Measurements from ENCODE around the gene GUCA2B. TPM values are rescaled to one million over a fixed set of nuclear protein-coding genes. Genes with fewer than 3 reads are reported as not detected.

The GUCA2B gene
- total RNA-seq, result not detected

DNA sequence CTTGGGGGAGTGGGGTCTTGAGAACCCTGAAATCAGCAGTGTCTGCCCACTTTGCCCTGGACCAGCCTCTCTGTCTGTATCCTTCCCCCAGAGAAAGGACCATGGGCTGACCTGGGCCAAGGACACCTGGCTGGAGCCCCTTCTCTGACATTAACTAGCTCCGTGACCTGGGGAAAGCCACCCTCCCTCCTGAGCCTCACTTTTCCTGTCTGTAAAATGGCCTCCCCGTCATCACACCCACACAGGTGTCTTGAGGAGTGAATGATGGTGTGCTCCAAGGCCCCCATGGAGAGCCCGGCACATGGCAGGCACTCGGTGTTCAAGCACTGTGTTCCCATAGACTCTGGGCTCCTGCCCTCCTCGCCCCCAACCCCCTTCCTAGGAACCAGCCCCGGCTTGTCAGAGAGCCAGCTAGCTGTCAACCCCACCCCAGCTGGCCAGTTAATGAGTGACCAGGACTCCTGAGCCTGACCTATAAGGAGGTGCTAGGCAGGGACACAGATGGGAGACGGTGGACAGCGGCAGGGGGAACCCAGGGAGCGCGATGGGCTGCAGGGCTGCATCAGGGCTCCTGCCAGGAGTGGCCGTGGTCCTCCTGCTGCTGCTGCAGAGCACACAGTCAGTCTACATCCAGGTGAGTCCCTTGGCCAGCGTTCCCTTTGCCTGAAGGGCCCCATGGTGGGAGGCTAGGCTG lies at the start of gene GUCA2B:
TSS of gene GUCA2B (plus strand) at position 504 of the 694 bp plus-strand sequence. CDS start at position 545, 41 bp downstream.
- DNase-seq, result no peak
- H3K36me3 Mint-ChIP-seq (ENCODE audit: low read depth), result no peaks in the 10 kb centered on the region
- CTCF ChIA-PET, result interaction anchor here (1.1 kb wide), 1 partner anchor 20 kb away, joined by 3 read pairs; no protein-coding TSS in a partner anchor
- peaks cover 6% of the 10 kb centered on the region for H3K4me1 Mint-ChIP-seq (ENCODE audit: low read depth)
- H3K27ac Mint-ChIP-seq, result no peak within 1 kb of the TSS
- H3K4me3 Mint-ChIP-seq, result no peak within 1 kb of the TSS
- intact Hi-C loops (cut with micrococcal nuclease), result no loop called here
- H3K9me3 Mint-ChIP-seq, result no peaks in the 10 kb centered on the region
- H3K27me3 Mint-ChIP-seq (ENCODE audit: low read depth), result no peaks in the 10 kb centered on the region

DNA sequence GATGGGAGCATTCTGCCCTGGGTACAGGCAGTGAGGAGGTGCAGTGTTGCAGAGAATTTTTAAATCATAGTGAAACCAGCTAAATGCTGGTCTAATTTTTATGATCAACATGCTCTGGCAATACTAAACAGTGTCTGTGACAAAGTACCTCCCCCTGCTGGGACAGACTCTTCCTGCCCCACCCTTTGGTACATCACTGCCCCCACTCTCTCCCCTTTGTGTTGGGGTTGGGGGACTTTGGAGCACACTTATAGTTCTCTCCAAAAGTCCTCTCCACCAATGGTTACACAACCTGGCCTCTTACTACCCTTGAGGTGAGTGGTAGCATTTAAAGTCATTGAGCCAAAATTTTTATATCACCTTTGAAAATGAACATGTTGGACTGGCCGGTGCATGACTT lies 48.2 kb upstream of the GUCA2B start:
- Mint-ChIP-seq H3K4me3 (no peak overlapping the region), H3K27ac (no peak overlapping the region), H3K36me3 (ENCODE audit: low read depth) (no peaks in the 10 kb centered on the region), H3K9me3 (peaks cover 4% of the 10 kb centered on the region), H3K4me1 (ENCODE audit: low read depth) (no peaks in the 10 kb centered on the region), H3K27me3 (ENCODE audit: low read depth) (peaks cover 2% of the 10 kb centered on the region)
- CTCF ChIA-PET, result no interaction called here
- intact Hi-C loops (cut with micrococcal nuclease), result no loop called here
- no peak for DNase-seq

DNA sequence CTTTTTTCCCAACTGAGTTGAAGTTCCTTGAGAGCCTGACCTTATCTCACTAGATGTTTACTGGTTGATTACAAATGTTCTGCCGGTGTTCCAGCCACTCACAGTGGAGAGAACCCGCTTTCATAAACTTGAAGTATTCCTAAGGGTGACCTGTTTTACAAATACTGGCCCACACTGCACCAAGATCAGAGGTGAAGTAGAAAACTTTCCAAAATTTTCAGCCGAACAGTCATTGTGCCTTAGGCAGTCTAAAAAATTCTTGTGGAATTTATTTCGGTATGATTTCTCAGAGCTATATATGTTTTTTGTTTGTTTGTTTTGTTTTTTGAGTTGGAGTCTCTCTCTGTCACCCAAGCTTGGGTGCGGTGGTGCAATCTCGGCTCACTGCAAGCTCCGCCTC lies 44.9 kb upstream of the GUCA2B start:
- Mint-ChIP-seq H3K36me3 (ENCODE audit: low read depth) (no peaks in the 10 kb centered on the region), H3K4me3 (no peak overlapping the region), H3K27ac (no peak overlapping the region), H3K9me3 (no peaks in the 10 kb centered on the region), H3K27me3 (ENCODE audit: low read depth) (no peaks in the 10 kb centered on the region), H3K4me1 (ENCODE audit: low read depth) (no peaks in the 10 kb centered on the region)
- CTCF ChIA-PET, result no interaction called here
- intact Hi-C loops (cut with micrococcal nuclease), result no loop called here
- no peak for DNase-seq

GRCh38 chr1:42109600-42109999 lies 43.6 kb upstream of the GUCA2B start:
- Mint-ChIP-seq H3K4me3 (no peak overlapping the region), H3K27ac (no peak overlapping the region), H3K4me1 (ENCODE audit: low read depth) (no peaks in the 10 kb centered on the region), H3K27me3 (ENCODE audit: low read depth) (no peaks in the 10 kb centered on the region), H3K9me3 (no peaks in the 10 kb centered on the region), H3K36me3 (ENCODE audit: low read depth) (no peaks in the 10 kb centered on the region)
- CTCF ChIA-PET, result no interaction called here
- DNase-seq, result no peak
- intact Hi-C loops (cut with micrococcal nuclease), result no loop called here

GRCh38 chr1:42114229-42114628 lies 39.0 kb upstream of the GUCA2B start:
- H3K4me1 Mint-ChIP-seq (ENCODE audit: low read depth), result no peaks in the 10 kb centered on the region
- no peak for DNase-seq
- no peaks in the 10 kb centered on the region for H3K9me3 Mint-ChIP-seq
- H3K27me3 Mint-ChIP-seq (ENCODE audit: low read depth), result peaks cover 8% of the 10 kb centered on the region
- no peak overlapping the region for H3K27ac Mint-ChIP-seq
- no peak overlapping the region for H3K4me3 Mint-ChIP-seq
- CTCF ChIA-PET, result interaction anchor here (1.1 kb wide), 1 partner anchor 59 kb away, joined by 3 read pairs; no protein-coding TSS in a partner anchor
- intact Hi-C loops (cut with micrococcal nuclease), result no loop called here
- H3K36me3 Mint-ChIP-seq (ENCODE audit: low read depth), result no peaks in the 10 kb centered on the region

DNA sequence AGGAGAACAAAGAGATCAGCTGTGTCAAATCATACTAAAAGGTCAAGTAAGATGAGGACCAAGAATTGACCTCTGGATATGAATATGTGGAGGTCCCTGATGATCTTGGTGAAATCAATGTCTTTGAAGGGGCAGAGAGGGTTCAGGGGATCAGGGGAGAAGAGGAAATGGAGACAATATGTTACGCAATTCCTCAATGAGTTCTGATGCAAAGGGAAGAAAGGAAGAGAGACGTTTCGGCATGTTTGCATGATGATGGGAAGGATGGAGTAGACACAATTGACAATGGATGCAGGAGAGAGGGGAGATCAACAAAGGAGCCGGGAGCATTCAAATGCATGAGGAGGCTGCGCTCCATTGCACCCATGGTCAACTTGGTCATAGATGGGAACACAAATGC lies 36.0 kb upstream of the GUCA2B start:
- H3K9me3 Mint-ChIP-seq, result peaks cover 2% of the 10 kb centered on the region
- H3K27me3 Mint-ChIP-seq (ENCODE audit: low read depth), result peaks cover 8% of the 10 kb centered on the region
- CTCF ChIA-PET, result no interaction called here
- no peaks in the 10 kb centered on the region for H3K36me3 Mint-ChIP-seq (ENCODE audit: low read depth)
- H3K4me3 Mint-ChIP-seq, result no peak overlapping the region
- intact Hi-C loops (cut with micrococcal nuclease), result no loop called here
- no peak overlapping the region for H3K27ac Mint-ChIP-seq
- no peaks in the 10 kb centered on the region for H3K4me1 Mint-ChIP-seq (ENCODE audit: low read depth)
- no peak for DNase-seq

DNA sequence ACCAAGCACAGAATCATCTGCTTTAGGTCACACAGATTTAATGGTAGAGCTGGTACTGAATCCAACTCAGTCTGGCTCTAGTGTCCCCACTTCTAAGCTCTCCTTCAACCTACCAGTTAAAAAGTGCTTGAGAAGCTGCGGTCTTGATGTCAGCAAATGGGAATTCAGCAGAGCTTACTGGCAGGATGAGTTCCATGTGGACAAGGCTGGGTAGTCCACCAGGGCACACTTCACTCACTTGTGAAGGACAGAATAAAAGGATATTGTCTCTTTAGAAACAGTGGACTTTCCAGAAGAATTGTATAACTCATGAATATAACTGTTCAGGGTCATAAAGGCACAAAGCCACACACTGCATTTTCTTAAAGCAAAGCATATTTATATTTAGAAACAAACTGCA lies 35.1 kb upstream of the GUCA2B start:
- CTCF ChIA-PET, result no interaction called here
- Mint-ChIP-seq H3K27ac (no peak overlapping the region), H3K36me3 (ENCODE audit: low read depth) (no peaks in the 10 kb centered on the region), H3K9me3 (peaks cover 2% of the 10 kb centered on the region), H3K4me3 (no peak overlapping the region), H3K4me1 (ENCODE audit: low read depth) (no peaks in the 10 kb centered on the region), H3K27me3 (ENCODE audit: low read depth) (peaks cover 8% of the 10 kb centered on the region)
- intact Hi-C loops (cut with micrococcal nuclease), result no loop called here
- DNase-seq, result no peak

DNA sequence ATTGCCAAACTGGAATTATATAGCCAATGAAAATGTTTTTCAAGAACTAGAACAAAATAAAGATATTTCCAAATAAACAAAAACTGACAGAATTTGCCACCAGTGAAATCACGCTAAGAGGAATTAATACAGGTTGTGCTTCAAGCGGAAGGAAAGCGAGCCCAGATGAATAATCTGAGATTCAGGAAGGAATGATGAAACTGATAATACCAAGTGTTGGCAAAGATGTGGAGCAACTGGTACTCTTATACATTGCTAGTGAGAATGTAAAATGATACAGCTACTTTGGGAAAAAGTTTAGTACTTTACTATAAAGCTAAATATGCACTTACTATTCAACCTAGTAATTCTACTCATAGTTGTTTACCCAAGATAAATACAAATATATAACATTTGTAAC lies 30.8 kb upstream of the GUCA2B start:
- CTCF ChIA-PET, result no interaction called here
- H3K4me1 Mint-ChIP-seq (ENCODE audit: low read depth), result no peaks in the 10 kb centered on the region
- DNase-seq, result no peak
- H3K27ac Mint-ChIP-seq, result no peak overlapping the region
- peaks cover 5% of the 10 kb centered on the region for H3K27me3 Mint-ChIP-seq (ENCODE audit: low read depth)
- no peak overlapping the region for H3K4me3 Mint-ChIP-seq
- peaks cover 2% of the 10 kb centered on the region for H3K9me3 Mint-ChIP-seq
- intact Hi-C loops (cut with micrococcal nuclease), result no loop called here
- H3K36me3 Mint-ChIP-seq (ENCODE audit: low read depth), result no peaks in the 10 kb centered on the region

DNA sequence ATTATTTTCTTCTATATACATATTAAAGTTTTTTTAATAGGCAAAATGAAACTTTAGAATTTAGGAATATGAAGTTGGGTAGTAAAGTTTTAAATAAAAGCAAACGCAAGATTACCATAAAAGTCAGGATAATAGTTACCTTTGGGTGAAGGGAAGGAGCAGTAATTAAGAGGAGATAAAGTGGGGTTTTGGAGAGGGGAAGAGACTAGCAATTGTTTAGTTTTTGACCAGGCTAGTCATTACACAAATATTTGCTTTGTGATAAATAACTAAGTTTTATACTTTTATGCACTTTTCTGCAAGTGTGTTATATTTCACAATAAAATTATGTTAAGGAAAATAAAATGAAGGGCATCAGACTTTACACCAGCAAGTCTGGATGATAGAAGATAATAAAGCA lies 27.7 kb upstream of the GUCA2B start:
- Mint-ChIP-seq H3K9me3 (peaks cover 2% of the 10 kb centered on the region), H3K27me3 (ENCODE audit: low read depth) (peaks cover 11% of the 10 kb centered on the region), H3K4me3 (no peak overlapping the region), H3K27ac (no peak overlapping the region), H3K4me1 (ENCODE audit: low read depth) (no peaks in the 10 kb centered on the region), H3K36me3 (ENCODE audit: low read depth) (no peaks in the 10 kb centered on the region)
- intact Hi-C loops (cut with micrococcal nuclease), result no loop called here
- no peak for DNase-seq
- CTCF ChIA-PET, result interaction anchor here (0.7 kb wide), 1 partner anchor 303 kb away, joined by 3 read pairs; no protein-coding TSS in a partner anchor

DNA sequence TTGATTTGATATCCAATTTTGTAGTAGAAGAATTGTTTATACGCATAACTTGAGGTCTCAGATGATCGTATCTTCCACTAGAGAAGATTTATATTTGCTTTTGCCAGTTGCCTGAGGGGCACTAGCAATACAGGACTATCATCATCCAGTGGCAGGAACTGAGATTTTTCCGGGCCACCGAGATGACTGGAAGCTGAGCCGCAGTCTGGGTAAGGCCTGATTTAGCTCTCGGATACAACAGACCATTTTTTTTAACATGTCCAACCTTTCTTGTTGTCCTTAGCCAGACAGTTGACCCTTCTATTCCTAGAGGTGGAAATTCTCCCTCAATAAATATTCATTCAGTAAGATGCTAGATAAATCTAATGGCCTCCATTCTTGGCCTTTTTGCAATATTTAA lies 25.4 kb upstream of the GUCA2B start:
- Mint-ChIP-seq H3K9me3 (no peaks in the 10 kb centered on the region), H3K4me3 (no peak overlapping the region)
- CTCF ChIA-PET, result no interaction called here

GRCh38 chr1:42128499-42128898 lies 24.7 kb upstream of the GUCA2B start:
- CTCF ChIA-PET, result no interaction called here
- H3K4me1 Mint-ChIP-seq (ENCODE audit: low read depth), result no peaks in the 10 kb centered on the region

More for the DNA sequence above, 25.4 kb upstream of the GUCA2B start:
- Mint-ChIP-seq H3K27me3 (ENCODE audit: low read depth) (peaks cover 11% of the 10 kb centered on the region), H3K27ac (no peak overlapping the region), H3K4me1 (ENCODE audit: low read depth) (no peaks in the 10 kb centered on the region), H3K36me3 (ENCODE audit: low read depth) (no peaks in the 10 kb centered on the region)
- DNase-seq, result no peak
- intact Hi-C loops (cut with micrococcal nuclease), result no loop called here

DNA sequence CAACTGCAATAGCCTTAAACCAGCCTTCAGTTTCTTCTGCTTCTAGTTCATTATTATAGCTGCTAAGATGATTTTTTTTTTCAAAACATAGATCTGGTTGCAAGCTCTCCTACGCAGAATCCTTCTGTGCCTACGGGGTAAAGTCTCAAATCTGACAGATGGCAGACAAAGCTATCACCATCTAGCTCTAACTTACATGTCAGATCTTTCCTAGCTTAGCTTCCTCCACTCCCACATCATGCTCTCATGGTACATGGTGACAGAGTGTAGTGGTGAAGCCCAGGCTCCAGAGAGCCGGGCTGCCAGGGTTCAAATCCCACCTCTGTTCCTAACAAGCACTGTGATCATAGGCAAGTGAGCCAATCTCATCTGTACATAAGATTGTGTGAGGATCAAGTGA lies 24.2 kb upstream of the GUCA2B start:
- peaks cover 10% of the 10 kb centered on the region for H3K27me3 Mint-ChIP-seq (ENCODE audit: low read depth)

More at GRCh38 chr1:42128499-42128898, 24.7 kb upstream of the GUCA2B start:
- Mint-ChIP-seq H3K4me3 (no peak overlapping the region), H3K27ac (no peak overlapping the region), H3K9me3 (no peaks in the 10 kb centered on the region), H3K36me3 (ENCODE audit: low read depth) (no peaks in the 10 kb centered on the region), H3K27me3 (ENCODE audit: low read depth) (peaks cover 11% of the 10 kb centered on the region)
- intact Hi-C loops (cut with micrococcal nuclease), result no loop called here
- no peak for DNase-seq

GRCh38 chr1:42130061-42130660 lies 23.0 kb upstream of the GUCA2B start:
- Mint-ChIP-seq H3K27me3 (ENCODE audit: low read depth) (peaks cover 9% of the 10 kb centered on the region), H3K4me3 (no peak overlapping the region), H3K9me3 (no peaks in the 10 kb centered on the region), H3K36me3 (ENCODE audit: low read depth) (no peaks in the 10 kb centered on the region), H3K27ac (no peak overlapping the region), H3K4me1 (ENCODE audit: low read depth) (no peaks in the 10 kb centered on the region)
- no peak for DNase-seq
- intact Hi-C loops (cut with micrococcal nuclease), result no loop called here
- CTCF ChIA-PET, result no interaction called here

More for the DNA sequence above, 24.2 kb upstream of the GUCA2B start:
- Mint-ChIP-seq H3K9me3 (no peaks in the 10 kb centered on the region), H3K27ac (no peak overlapping the region), H3K4me1 (ENCODE audit: low read depth) (no peaks in the 10 kb centered on the region), H3K36me3 (ENCODE audit: low read depth) (no peaks in the 10 kb centered on the region), H3K4me3 (no peak overlapping the region)
- CTCF ChIA-PET, result no interaction called here
- DNase-seq, result no peak
- intact Hi-C loops (cut with micrococcal nuclease), result no loop called here
